Activated CD8-positive, alpha-beta memory T cell treated with anti-CD3 and anti-CD28 coated beads for 4 hours (primary cell): ENCODE results near the gene RBCK1.

ENCODE experiments used
- DNase-seq, 2 donors: peaks; one replicate each; pipeline ENCODE4 v3.0.0-alpha.2; 2020; ENCODE audit warnings: low read depth in 2 of 2

RBCK1 gene

GRCh38 chr20:418858-419365, 10.8 kb downstream of the RBCK1 start:
- no peak for DNase-seq

DNA sequence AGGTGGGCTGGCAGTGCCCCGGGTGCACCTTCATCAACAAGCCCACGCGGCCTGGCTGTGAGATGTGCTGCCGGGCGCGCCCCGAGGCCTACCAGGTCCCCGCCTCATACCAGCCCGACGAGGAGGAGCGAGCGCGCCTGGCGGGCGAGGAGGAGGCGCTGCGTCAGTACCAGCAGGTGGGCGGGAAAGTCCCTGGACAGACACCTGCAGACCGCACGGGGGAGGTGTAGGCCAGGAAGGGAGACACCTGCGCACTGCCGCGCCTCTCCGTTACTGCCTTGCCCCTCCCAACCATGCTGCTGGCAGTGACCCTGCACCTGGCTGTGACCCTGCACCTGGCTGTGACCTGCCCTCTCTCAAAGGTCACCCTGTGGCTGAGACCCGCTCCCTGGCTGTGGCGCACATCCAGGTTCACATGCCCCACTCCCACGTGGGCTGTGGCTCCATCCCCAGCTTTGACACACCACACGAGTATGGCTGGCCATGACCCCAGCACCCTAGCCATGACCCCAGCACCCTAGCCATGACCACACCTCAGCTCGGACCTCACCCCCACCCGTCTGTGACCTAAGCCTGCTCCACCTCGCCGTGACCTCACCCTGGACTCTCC, 11.6 kb downstream of the RBCK1 start:
- DNase-seq, result no peak

DNA sequence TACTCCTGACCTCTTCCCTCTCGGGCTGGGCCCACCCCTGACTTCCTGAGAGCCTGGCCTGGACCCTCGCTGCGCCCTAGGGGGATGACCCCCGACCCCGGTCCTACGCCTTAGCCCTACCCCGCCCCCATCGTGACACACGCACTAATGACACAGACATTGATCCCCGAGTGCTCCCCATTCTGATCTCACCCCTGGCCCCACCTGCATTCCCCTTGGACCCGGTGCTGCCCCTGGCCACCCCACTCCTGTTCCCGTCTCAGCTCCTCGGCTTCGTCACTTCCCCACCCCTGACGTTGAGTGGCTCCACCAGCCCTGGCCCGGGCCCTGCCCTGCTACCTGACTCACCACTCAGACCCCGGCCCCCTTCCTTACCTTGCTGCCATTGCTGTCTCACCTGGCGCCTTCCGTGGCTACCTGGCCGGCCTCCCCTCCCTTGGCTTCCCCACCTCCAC, 12.1 kb downstream of the RBCK1 start:
- DNase-seq, result no peak

DNA sequence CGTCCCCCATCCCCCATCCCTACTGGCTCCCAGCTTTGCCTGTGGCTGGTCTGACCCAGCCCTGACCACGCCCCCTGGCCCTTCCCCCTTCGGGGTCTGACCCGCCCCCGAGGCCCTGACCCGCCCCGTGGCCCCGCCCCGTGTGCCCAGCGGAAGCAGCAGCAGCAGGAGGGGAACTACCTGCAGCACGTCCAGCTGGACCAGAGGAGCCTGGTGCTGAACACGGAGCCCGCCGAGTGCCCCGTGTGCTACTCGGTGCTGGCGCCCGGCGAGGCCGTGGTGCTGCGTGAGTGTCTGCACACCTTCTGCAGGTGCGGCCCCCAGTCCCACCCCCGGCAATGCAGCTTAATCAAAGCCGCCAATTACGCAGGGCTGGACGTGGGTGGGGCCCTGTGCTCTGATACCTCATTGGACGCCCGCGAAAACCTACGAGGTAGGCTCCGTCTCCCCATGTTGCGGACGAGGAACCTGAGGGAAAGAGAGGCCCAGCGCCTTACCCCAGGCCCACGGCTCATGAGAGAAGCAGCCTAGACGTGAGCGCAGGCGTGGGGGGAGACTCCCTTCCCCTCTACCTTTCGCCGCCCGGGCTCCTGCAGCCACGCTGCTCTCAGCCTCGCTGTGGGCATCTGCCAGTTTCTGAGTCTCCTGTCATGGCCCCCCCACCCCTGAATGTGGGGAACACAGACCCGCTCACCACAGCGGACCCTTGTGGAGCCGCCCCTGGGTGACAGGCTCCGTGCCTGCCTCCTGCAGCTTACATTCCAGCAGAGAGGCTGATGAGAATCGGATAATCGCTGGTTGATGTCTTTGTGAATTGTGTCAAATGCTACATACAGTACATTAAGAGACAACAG, 12.8 kb downstream of the RBCK1 start:
- DNase-seq, result no peak

- DNase-seq, result no peak
Observed at GRCh38 chr20:421685-422250, 13.7 kb downstream of the RBCK1 start.

GRCh38 chr20:426566-426965, 18.5 kb downstream of the RBCK1 start:
- no peak for DNase-seq

GRCh38 chr20:427401-427800, 19.3 kb downstream of the RBCK1 start:
- DNase-seq, result no peak

DNA sequence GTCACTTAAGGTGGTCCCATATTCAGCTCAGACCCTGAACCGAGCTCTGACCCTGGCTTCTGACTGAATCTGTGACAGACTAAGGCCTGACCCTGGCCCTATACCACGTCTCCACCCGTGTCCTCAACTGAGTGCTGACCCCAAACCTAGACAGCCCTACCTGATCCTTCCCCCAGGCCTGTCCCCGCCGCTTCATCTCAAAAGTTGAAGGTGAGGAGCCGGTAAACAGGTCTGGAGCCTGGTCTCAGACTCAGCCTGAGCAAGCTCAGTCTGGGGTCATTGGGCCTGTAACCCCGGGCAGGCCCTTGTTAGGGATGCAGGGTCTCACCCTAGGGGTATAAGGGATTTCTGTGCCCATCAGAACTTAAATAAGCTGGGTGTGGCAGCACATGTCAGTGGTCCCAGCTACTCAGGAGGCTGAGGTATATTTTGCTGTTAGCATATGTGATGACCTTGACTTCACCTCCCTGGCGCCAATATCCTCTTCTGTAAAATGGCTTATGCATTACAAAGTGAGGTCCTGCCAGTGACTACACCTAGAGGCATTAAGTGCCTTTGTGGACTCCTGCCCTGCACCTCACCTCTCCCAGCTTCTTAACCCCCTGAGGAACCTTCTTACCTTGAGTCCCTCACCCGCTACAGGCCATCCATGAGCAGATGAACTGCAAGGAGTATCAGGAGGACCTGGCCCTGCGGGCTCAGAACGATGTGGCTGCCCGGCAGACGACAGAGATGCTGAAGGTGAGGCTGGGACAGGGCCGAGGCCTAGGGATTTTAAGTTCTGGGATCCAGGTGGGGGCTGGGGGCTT, 20.0 kb downstream of the RBCK1 start:
- DNase-seq, result no peak

DNA sequence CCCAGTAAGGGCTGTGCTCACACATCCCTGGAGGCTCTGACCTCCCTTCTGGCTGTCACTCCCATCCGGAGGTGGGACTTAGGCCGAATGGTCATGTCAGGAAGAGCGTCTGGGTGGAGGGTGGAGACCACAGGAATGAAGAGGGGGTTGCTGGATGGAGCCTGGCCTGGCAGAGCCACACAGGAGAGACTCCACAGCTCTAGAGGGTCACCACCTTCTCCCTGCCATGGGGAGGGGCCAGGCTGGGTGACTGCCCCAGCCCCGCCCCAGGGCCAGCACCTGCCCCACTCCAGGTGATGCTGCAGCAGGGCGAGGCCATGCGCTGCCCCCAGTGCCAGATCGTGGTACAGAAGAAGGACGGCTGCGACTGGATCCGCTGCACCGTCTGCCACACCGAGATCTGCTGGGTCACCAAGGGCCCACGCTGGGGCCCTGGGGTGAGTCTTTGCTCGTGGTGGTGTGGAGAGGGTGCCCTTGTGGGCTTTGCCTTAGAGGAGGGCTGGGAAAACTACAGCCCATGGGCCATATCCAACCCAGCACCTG, 20.6 kb downstream of the RBCK1 start:
- DNase-seq, result no peak

DNA sequence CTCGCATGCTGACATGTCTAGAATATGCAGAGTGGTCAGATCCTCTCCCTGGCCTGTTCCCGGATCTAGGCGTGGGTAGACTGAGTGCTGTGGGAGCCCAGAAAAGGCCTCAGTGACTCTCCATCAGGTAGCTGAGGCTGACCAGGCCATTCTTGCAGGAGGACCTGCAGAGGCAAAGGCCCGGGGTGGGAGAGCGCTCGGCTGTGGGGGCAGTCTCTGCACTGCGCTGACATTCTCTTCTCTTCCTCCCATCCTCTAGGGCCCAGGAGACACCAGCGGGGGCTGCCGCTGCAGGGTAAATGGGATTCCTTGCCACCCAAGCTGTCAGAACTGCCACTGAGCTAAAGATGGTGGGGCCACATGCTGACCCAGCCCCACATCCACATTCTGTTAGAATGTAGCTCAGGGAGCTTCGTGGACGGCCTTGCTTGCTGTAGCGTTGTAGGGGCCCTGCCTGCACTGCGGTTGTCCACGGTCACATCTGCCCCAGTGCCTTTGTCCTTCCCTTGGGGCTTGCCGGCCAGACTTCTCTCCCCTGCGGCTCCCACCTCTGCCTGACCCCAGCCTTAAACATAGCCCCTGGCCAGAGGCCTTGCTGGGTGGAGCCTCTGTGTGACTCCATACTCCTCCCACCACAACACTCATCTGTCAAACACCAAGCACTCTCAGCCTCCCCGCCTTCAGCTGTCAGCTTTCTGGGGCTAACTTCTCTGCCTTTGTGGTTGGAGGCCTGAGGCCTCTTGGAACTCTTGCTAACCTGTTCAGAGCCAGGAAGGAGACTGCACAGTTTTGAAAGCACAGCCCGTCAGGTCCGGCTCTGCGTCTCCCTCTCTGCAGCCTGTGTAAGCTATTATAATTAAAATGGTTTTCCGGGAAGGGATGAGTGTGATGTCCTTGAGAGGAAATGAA, 22.2 kb downstream of the RBCK1 start:
- no peak for DNase-seq

GRCh38 chr20:431012-431904, 23.2 kb downstream of the RBCK1 start:
- DNase-seq, result no peak

DNA sequence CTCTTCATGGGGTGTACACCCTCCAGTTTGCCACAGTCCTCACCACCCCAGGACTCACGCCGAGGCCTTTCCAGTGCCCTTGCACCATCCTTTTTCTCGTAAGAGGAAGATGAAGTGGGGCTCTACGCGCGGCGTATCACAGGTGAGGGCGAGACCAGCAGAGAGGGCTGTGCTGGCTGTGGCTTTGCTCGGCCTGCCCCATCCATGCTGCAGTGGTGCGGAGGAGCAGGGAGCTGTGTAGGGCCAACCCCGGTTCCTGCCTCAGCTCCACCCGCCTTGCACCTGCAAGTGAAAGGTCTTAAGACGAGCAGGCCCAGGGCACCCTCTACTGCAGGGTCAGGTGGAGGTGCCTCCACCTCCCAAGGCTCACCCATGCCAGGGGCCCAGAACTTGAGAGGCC, 24.1 kb downstream of the RBCK1 start:
- no peak for DNase-seq

DNA sequence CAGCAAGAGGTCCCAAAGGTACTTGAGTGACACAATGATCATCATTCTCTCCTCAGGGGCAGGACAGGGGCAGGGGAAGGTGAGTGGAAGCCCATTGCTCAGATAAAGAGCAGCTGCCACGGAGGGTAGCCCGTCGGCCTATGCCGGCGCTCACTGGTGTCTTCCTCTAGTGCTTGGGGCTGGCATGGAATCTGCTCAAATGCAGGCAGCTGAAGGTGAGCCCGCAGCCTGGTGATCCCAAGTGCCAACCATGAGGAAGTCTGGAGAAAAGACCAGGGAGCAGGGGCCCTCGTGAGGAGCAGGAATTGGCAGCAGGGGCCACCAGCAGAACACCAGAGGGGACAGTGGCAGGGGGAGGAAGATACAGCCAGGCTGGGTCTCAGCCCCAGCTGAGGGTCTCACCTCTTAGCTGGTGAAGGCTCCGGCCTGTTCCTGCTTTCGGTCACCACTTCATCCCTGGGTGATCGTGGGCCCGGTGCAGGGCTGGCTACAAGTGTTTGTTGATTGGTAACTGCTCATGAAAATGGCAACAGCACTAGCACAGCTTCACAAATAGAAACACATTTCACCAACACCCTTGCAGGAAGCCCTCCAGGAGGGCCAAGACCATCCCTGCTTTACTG, 24.7 kb downstream of the RBCK1 start:
- no peak for DNase-seq

GRCh38 chr20:433300-433975, 25.3 kb downstream of the RBCK1 start:
- peak; percentile 67 to 73 for DNase-seq

- DNase-seq, result no peak
Observed at GRCh38 chr20:434221-434620, 26.1 kb downstream of the RBCK1 start.

GRCh38 chr20:434661-435419, 26.7 kb downstream of the RBCK1 start:
- no peak for DNase-seq

DNA sequence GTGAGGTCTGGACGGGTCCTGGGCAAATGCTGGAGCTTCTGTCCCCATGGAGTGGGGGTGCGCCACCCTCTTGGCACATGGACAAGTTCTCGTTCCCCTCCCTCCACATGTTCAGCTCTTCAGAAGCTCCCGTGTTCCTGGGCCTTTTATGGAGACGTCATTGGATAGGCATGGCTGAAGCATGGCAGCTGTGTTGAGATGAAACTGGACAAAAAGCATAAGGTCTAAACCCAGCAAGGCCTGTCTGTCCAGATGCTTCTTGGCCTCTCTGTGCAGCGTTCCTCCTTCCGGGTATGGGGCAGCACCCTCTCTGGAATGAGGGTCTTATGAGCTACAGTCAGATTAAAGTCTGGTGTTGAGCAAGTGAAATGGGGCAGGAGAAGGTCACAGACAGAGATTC, 27.5 kb downstream of the RBCK1 start:
- no peak for DNase-seq

DNA sequence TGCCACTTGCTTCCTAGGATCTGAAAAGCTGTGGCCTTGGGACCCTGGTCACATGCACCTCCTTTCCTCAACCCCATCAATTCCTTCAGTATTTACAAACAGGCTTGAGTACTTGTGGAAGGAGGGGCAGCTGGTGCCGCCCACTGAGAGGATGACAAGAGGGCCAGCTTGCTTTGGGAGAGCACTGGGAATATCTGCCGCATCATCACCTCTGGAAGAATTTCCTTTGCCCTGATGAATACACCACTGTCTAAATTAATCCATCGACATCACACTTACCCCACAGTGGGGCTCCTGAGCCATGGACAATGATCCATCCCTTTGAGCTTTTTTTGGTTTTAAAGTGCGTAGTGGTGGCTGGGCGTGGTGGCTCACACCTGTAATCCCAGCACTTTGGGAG, 28.4 kb downstream of the RBCK1 start:
- no peak for DNase-seq
